ENCODE data around the gene DENND2A. TPM values are rescaled to one million over a fixed set of nuclear protein-coding genes. Genes with fewer than 3 reads are reported as not detected.
A peak's percentile ranks its signal among the peaks of the same experiment; 100 is the strongest.

Gene DENND2A
- total and polyA plus RNA-seq, 2 donors (not counting 1 experiment from before 2014, with no cell fraction given) = 30.6 to 39.0 TPM

DNA sequence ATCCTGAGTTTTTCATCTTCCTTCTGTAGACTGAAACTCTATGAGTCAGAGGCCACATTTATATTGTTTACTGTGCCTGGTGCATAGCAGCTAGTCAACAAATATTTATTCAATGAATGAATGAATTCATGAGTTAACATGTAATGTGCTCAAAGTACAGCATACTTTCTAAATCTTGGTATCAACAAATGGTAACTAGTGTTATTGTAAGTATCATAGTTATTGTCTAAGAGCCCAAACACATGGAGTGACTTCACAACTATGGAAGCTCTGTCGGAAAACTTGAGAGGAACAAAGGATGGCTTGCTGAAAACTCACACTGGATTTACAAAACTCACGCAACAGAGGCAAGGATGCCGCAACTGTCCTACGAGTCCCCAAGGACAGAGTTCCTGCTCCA is 35.9 kb downstream of the DENND2A start:
- no peaks in the 10 kb centered on the region for H4K20me1 ChIP-seq (ENCODE audit: control insufficient read depth, extremely low read depth, insufficient read depth, low read length)
- H2AFZ ChIP-seq (ENCODE audit: low read length) = no peak overlapping the region
- H3K4me1 ChIP-seq (ENCODE audit: control insufficient read depth, extremely low read depth, insufficient read depth, low read length) = peaks cover 40% of the 10 kb centered on the region
- H3K79me2 ChIP-seq (ENCODE audit: control insufficient read depth, insufficient read depth, low read length) = peaks cover 2% of the 10 kb centered on the region
- DNase-seq (ENCODE audit: low read depth in 2 of 2) = peak; percentile 49 to 65
- H3K4me3 ChIP-seq (replicated peaks in 1 of 4; ENCODE audit: control extremely low read depth in 1 of 4, insufficient read depth in 1 of 4, low read depth in 3 of 4, low read length in 4 of 4) = no peak overlapping the region
- H3K9ac ChIP-seq (ENCODE audit: insufficient read depth, low read length) = no peak overlapping the region
- H3K27ac ChIP-seq (ENCODE audit: insufficient read depth, low read length) = peak overlapping the region; percentile 90
- peak overlapping the region; percentile 20 for H3K4me2 ChIP-seq (ENCODE audit: extremely low read depth, insufficient read depth, low read length)
- H3K36me3 ChIP-seq (ENCODE audit: control insufficient read depth, insufficient read depth, low read length) = peaks cover 9% of the 10 kb centered on the region
- H3K27me3 ChIP-seq (ENCODE audit: control insufficient read depth, insufficient read depth, low read length) = no peaks in the 10 kb centered on the region
- no peaks in the 10 kb centered on the region for H3K9me3 ChIP-seq (ENCODE audit: control insufficient read depth, insufficient read depth, low read depth, low read length)
- TF ChIP-seq EZH2 (IDR thresholded peaks at IDR 0.05; ENCODE audit: low read length, missing control alignments) (no peak), CTCF (conservative IDR thresholded peaks at IDR 0.05 in 1 of 2, IDR thresholded peaks at IDR 0.05 in 1 of 2; ENCODE audit: low read depth in 1 of 2, low read length in 2 of 2) (no peak)

DNA sequence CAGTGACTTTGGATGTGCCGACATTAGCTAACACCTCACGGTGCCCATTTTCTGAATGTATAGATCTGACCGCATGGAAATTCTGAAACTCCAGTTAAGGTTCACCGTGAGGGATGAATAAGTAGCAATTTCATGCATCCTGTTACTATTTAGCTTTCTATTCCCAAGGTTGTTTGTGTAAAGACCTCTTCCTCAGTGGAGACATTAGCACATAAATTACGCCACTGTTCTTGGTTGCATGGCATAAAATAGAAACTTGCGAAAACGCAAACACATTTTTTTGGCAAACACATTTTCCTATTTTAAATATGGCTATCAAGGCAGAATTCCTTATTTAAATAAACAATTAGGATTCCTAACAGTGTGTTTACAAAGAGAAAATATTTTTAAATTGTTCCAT is 36.5 kb downstream of the DENND2A start:
- Histone ChIP-seq H3K27me3 (ENCODE audit: control insufficient read depth, insufficient read depth, low read length) (no peaks in the 10 kb centered on the region), H3K4me3 (replicated peaks in 1 of 4; ENCODE audit: control extremely low read depth in 1 of 4, insufficient read depth in 1 of 4, low read depth in 3 of 4, low read length in 4 of 4) (no peak overlapping the region), H3K9ac (ENCODE audit: insufficient read depth, low read length) (no peak overlapping the region), H4K20me1 (ENCODE audit: control insufficient read depth, extremely low read depth, insufficient read depth, low read length) (no peaks in the 10 kb centered on the region), H3K4me1 (ENCODE audit: control insufficient read depth, extremely low read depth, insufficient read depth, low read length) (peaks cover 39% of the 10 kb centered on the region), H3K79me2 (ENCODE audit: control insufficient read depth, insufficient read depth, low read length) (peaks cover 2% of the 10 kb centered on the region), H3K27ac (ENCODE audit: insufficient read depth, low read length) (peak overlapping the region; percentile 90), H3K4me2 (ENCODE audit: extremely low read depth, insufficient read depth, low read length) (peak overlapping the region; percentile 72), H2AFZ (ENCODE audit: low read length) (no peak overlapping the region), H3K9me3 (ENCODE audit: control insufficient read depth, insufficient read depth, low read depth, low read length) (no peaks in the 10 kb centered on the region), H3K36me3 (ENCODE audit: control insufficient read depth, insufficient read depth, low read length) (peaks cover 9% of the 10 kb centered on the region)
- TF ChIP-seq EZH2 (IDR thresholded peaks at IDR 0.05; ENCODE audit: low read length, missing control alignments) = no peak
- TF ChIP-seq CTCF (conservative IDR thresholded peaks at IDR 0.05 in 1 of 2, IDR thresholded peaks at IDR 0.05 in 1 of 2; ENCODE audit: low read depth in 1 of 2, low read length in 2 of 2) = no peak
- DNase-seq (ENCODE audit: low read depth in 2 of 2) = peak in 1 of 2 donors; percentile 45

- Histone ChIP-seq H3K27me3 (ENCODE audit: control insufficient read depth, insufficient read depth, low read length) (no peaks in the 10 kb centered on the region), H3K79me2 (ENCODE audit: control insufficient read depth, insufficient read depth, low read length) (no peaks in the 10 kb centered on the region), H3K4me2 (ENCODE audit: extremely low read depth, insufficient read depth, low read length) (no peak overlapping the region), H2AFZ (ENCODE audit: low read length) (no peak overlapping the region), H3K9ac (ENCODE audit: insufficient read depth, low read length) (no peak overlapping the region), H3K36me3 (ENCODE audit: control insufficient read depth, insufficient read depth, low read length) (peaks cover 9% of the 10 kb centered on the region), H4K20me1 (ENCODE audit: control insufficient read depth, extremely low read depth, insufficient read depth, low read length) (no peaks in the 10 kb centered on the region), H3K9me3 (ENCODE audit: control insufficient read depth, insufficient read depth, low read depth, low read length) (no peaks in the 10 kb centered on the region), H3K4me1 (ENCODE audit: control insufficient read depth, extremely low read depth, insufficient read depth, low read length) (peaks cover 29% of the 10 kb centered on the region), H3K4me3 (replicated peaks in 1 of 4; ENCODE audit: control extremely low read depth in 1 of 4, insufficient read depth in 1 of 4, low read depth in 3 of 4, low read length in 4 of 4) (no peak overlapping the region), H3K27ac (ENCODE audit: insufficient read depth, low read length) (no peak overlapping the region)
- TF ChIP-seq CTCF (conservative IDR thresholded peaks at IDR 0.05 in 1 of 2, IDR thresholded peaks at IDR 0.05 in 1 of 2; ENCODE audit: low read depth in 1 of 2, low read length in 2 of 2) (no peak), EZH2 (IDR thresholded peaks at IDR 0.05; ENCODE audit: low read length, missing control alignments) (no peak)
- DNase-seq (ENCODE audit: low read depth in 2 of 2) = no peak
Observed at GRCh38 chr7:140601566-140602174, 38.9 kb downstream of the DENND2A start.

Measured in fibroblast of lung (primary cell).